PFSK-1 (cell line): Measurements from ENCODE around the gene ZKSCAN1.

ENCODE experiments used
- FOXP2 ChIP-seq: optimal IDR thresholded peaks from 2 replicates; pipeline ENCODE3; 2011; ENCODE audit warnings: borderline replicate concordance, control low read depth, inconsistent platforms; ENCODE audit not compliant: insufficient read depth; ENCODE audit errors: extremely low read length, extremely low read depth
- POLR2AphosphoS5 ChIP-seq: IDR thresholded peaks from 2 replicates; pipeline ENCODE4 v1.6.1; 2012; ENCODE audit warnings: low read depth, mild to moderate bottlenecking, control low read depth, low read length, moderate library complexity
- REST ChIP-seq, 2 experiments: IDR thresholded peaks; 2 replicates each; pipeline versions ENCODE4 v1.6.1 to v1.8.0; 2011 to 2012; ENCODE audit warnings: low read depth in 2 of 2, low read length in 2 of 2, control low read depth in 1 of 2, inconsistent platforms in 1 of 2, mild to moderate bottlenecking in 1 of 2, moderate library complexity in 1 of 2; ENCODE audit not compliant: insufficient read depth in 1 of 2
- SIN3A ChIP-seq: IDR thresholded peaks from 2 replicates; pipeline ENCODE4 v1.6.1; 2012; ENCODE audit warnings: mild to moderate bottlenecking, low read length, moderate library complexity, borderline replicate concordance; ENCODE audit not compliant: insufficient read depth
- TAF1 ChIP-seq: IDR thresholded peaks from 2 replicates; pipeline ENCODE4 v1.6.1; 2012; ENCODE audit warnings: low read length, control low read depth, borderline replicate concordance; ENCODE audit not compliant: insufficient read depth

The ZKSCAN1 gene

GRCh38 chr7:100085515-100085914, 70.1 kb downstream of the ZKSCAN1 start:
- TF ChIP-seq REST (IDR thresholded peaks at IDR 0.05; ENCODE audit: insufficient read depth in 1 of 2, low read depth in 2 of 2, low read length in 2 of 2): no peak
- no peak for TF ChIP-seq SIN3A

GRCh38 chr7:100087055-100087750, 71.8 kb downstream of the ZKSCAN1 start:
- no peak for TF ChIP-seq FOXP2
- TF ChIP-seq TAF1: no peak
- TF ChIP-seq REST (IDR thresholded peaks at IDR 0.05; ENCODE audit: insufficient read depth in 1 of 2, low read depth in 2 of 2, low read length in 2 of 2): no peak
- TF ChIP-seq POLR2AphosphoS5: no peak

- TF ChIP-seq REST (IDR thresholded peaks at IDR 0.05; ENCODE audit: insufficient read depth in 1 of 2, low read depth in 2 of 2, low read length in 2 of 2) (no peak), SIN3A (no peak), POLR2AphosphoS5 (no peak), TAF1 (no peak), FOXP2 (no peak)
These were observed 72.8 kb downstream of the ZKSCAN1 start for GRCh38 chr7:100088095-100088620.

- 0 out of 4 replicates have a peak, but pooled peaks of 1 of the 2 experiments have one; percentile 27 for TF ChIP-seq REST (IDR thresholded peaks at IDR 0.05; ENCODE audit: insufficient read depth in 1 of 2, low read depth in 2 of 2, low read length in 2 of 2)
- TF ChIP-seq SIN3A: 0 out of 2 replicates have a peak, but pooled peaks have one; percentile 57
- TF ChIP-seq POLR2AphosphoS5: peak; percentile 95
- TF ChIP-seq TAF1: peak; percentile 82; the same call in 1 of the 2 replicates
- peak; percentile 71 for TF ChIP-seq FOXP2
These were observed 73.4 kb downstream of the ZKSCAN1 start, which contains the start of gene COPS6 for GRCh38 chr7:100088621-100089457. Gene COPS6 (plus strand): TSS chr7:100088969. CDS start chr7:100088991, 22 bp downstream.
